A673 (cell line): ENCODE results near the gene DSCAM. TPM values are rescaled to one million over a fixed set of nuclear protein-coding genes. Genes with fewer than 3 reads are reported as not detected.

Experiments
- BruUV-seq: library from RNA; stranded (reverse); fragments of 400-500 nt; replicated peaks from 2 replicates; lab custom pipeline; 2021; lab: Mats Ljungman, UMichigan
- CTCF ChIA-PET: fragments of 300-600 bp; sonication (Branson Sonifier 250); formaldehyde crosslinking; loops from one replicate; lab custom pipeline; 2022; ENCODE audit warnings: antibody characterized with exemption; lab: Charles Lee
- POLR2A ChIA-PET: fragments of 300-600 bp; sonication (Branson Sonifier 250); formaldehyde crosslinking; loops from one replicate; lab custom pipeline; 2022; ENCODE audit warnings: antibody characterized with exemption; ENCODE audit not compliant: low non-redundant PET; lab: Charles Lee
- DNase-seq: peaks from one replicate; pipeline ENCODE4 v3.0.0-alpha.2; 2015; ENCODE audit warnings: low spot score
- H3K27ac ChIP-seq: fragments of 200-600 bp; sonication (generic); 2 replicates; pipeline ENCODE4 v1.5.1; 2016; ENCODE audit warnings: mixed run types, low read depth, mild to moderate bottlenecking, mixed read lengths, antibody characterized with exemption, low read length; ENCODE audit not compliant: poor library complexity, severe bottlenecking
- H3K27me3 ChIP-seq: fragments of 200-600 bp; sonication (generic); replicated peaks from 2 replicates; pipeline ENCODE4 v1.6.1; 2017; ENCODE audit warnings: mixed run types, low read depth, mild to moderate bottlenecking, mixed read lengths, antibody characterized with exemption, low read length; ENCODE audit not compliant: insufficient read depth, poor library complexity
- H3K36me3 ChIP-seq: fragments of 200-600 bp; sonication (generic); 2 replicates; pipeline ENCODE4 v1.6.1; 2016; ENCODE audit warnings: mixed run types, mild to moderate bottlenecking, mixed read lengths, antibody characterized with exemption, low read length; ENCODE audit not compliant: insufficient read depth, poor library complexity, severe bottlenecking
- H3K4me1 ChIP-seq: fragments of 200-600 bp; sonication (generic); 2 replicates; pipeline ENCODE4 v1.6.1; 2017; ENCODE audit warnings: mixed run types, mild to moderate bottlenecking, mixed read lengths, antibody characterized with exemption, low read length; ENCODE audit not compliant: insufficient read depth, poor library complexity, severe bottlenecking
- H3K4me3 ChIP-seq: fragments of 200-600 bp; sonication (generic); 2 replicates; pipeline ENCODE4 v1.5.1; 2016; ENCODE audit warnings: low read depth, mixed run types, mild to moderate bottlenecking, mixed read lengths, low read length; ENCODE audit not compliant: poor library complexity, severe bottlenecking
- H3K9me3 ChIP-seq: fragments of 200-600 bp; sonication (generic); 2 replicates; pipeline ENCODE4 v1.6.1; 2016; ENCODE audit warnings: mixed run types, low read depth, mild to moderate bottlenecking, mixed read lengths, antibody characterized with exemption, low read length; ENCODE audit not compliant: poor library complexity, severe bottlenecking
- CTCF ChIP-seq: fragments of 300-800, 200-600 bp; sonication (generic); conservative IDR thresholded peaks from 2 replicates; pipeline ENCODE4 v1.5.1; 2017; ENCODE audit warnings: low read depth, mild to moderate bottlenecking, antibody characterized with exemption, low read length, moderate library complexity, mixed read lengths
- EZH2 ChIP-seq: fragments of 200-600 bp; sonication (generic); IDR thresholded peaks from 2 replicates; pipeline ENCODE4 v1.6.1; 2017; ENCODE audit warnings: borderline replicate concordance, low read depth, mild to moderate bottlenecking, mixed read lengths, antibody characterized with exemption, low read length; ENCODE audit not compliant: poor library complexity, severe bottlenecking
- intact Hi-C: fragments of 100-400 bp; cut with micrococcal nuclease; formaldehyde crosslinking; loops from one replicate; pipeline ENCODE4 v1.10.0; 2022; ENCODE audit not compliant: unreplicated experiment
- total RNA-seq: library from RNA; stranded (reverse); gene quantifications from 2 replicates; pipeline ENCODE4 v1.2.3, GENCODE V29; 2021

DSCAM gene
- total RNA-seq, 1 experiment from 2014 or later: not detected

GRCh38 chr21:40313260-40313659, 533.7 kb downstream of the DSCAM start:
- no peak for TF ChIP-seq EZH2
- TF ChIP-seq CTCF: no peak
- no peak for DNase-seq
- ChIA-PET POLR2A (no interaction called here), CTCF (no interaction called here)
- no peaks in the 10 kb centered on the region for H3K4me1 ChIP-seq
- no peaks in the 10 kb centered on the region for H3K36me3 ChIP-seq
- H3K27ac ChIP-seq: no peak overlapping the region
- peaks cover 23% of the 10 kb centered on the region for H3K9me3 ChIP-seq
- BruUV-seq: no TSS peak
- intact Hi-C loops: no loop called here
- H3K4me3 ChIP-seq: no peak overlapping the region
- no peaks in the 10 kb centered on the region for H3K27me3 ChIP-seq

GRCh38 chr21:40300300-40300699, 546.7 kb downstream of the DSCAM start:
- no peak overlapping the region for H3K27ac ChIP-seq
- ChIA-PET POLR2A (no interaction called here), CTCF (no interaction called here)
- no peak overlapping the region for H3K4me3 ChIP-seq
- intact Hi-C loops: no loop called here
- no peaks in the 10 kb centered on the region for H3K36me3 ChIP-seq
- TF ChIP-seq EZH2: no peak
- TF ChIP-seq CTCF: no peak
- DNase-seq: no peak
- no TSS peak for BruUV-seq
- H3K27me3 ChIP-seq: no peaks in the 10 kb centered on the region
- H3K4me1 ChIP-seq: no peaks in the 10 kb centered on the region
- peaks cover 25% of the 10 kb centered on the region for H3K9me3 ChIP-seq

- TF ChIP-seq EZH2: no peak
- TF ChIP-seq CTCF: no peak
- no peaks in the 10 kb centered on the region for H3K4me1 ChIP-seq
- no TSS peak for BruUV-seq
- no peak overlapping the region for H3K4me3 ChIP-seq
- POLR2A ChIA-PET: no interaction called here
- DNase-seq: no peak
- CTCF ChIA-PET: no interaction called here
- no peak overlapping the region for H3K27ac ChIP-seq
- no peaks in the 10 kb centered on the region for H3K36me3 ChIP-seq
- H3K9me3 ChIP-seq: peaks cover 25% of the 10 kb centered on the region
- H3K27me3 ChIP-seq: no peaks in the 10 kb centered on the region
- intact Hi-C loops: loop anchor here (10.0 kb wide), 1 partner anchor 65 kb away; no protein-coding TSS in a partner anchor
Measured at GRCh38 chr21:40299451-40299850, 547.5 kb downstream of the DSCAM start.
